C4-2B (cell line): Measurements from ENCODE around the gene CD83.

Experiments
- ZFX ChIP-seq: fragments of 450-650 bp; IDR thresholded peaks from 2 replicates; pipeline ENCODE4 v1.6.1; 2017
- TF ChIP-seq, protein P1 (sequence below): fragments of 450-650 bp; conservative IDR thresholded peaks from 2 replicates; pipeline ENCODE4 v1.5.1; 2017; ENCODE audit warnings: mild to moderate bottlenecking

DNA sequence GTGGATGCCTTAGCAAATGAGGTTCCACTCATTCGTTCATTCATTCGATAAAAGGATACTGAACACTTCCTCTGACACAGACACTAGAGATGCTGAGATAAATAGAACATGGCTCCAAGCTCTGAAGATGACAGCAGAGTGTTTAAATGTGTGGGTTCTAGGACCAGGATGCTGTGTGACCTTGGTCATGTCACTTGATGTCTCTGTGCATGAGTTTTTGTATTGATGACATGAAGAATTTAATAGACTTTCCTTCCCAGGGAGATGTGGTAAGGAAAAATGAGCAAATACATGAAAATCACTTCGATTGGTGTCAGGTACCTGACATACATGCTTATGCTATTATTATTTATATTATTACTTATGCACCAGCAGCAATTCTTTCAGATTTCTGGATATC lies 34.3 kb upstream of the CD83 start:
- TF ChIP-seq, protein P1, sequence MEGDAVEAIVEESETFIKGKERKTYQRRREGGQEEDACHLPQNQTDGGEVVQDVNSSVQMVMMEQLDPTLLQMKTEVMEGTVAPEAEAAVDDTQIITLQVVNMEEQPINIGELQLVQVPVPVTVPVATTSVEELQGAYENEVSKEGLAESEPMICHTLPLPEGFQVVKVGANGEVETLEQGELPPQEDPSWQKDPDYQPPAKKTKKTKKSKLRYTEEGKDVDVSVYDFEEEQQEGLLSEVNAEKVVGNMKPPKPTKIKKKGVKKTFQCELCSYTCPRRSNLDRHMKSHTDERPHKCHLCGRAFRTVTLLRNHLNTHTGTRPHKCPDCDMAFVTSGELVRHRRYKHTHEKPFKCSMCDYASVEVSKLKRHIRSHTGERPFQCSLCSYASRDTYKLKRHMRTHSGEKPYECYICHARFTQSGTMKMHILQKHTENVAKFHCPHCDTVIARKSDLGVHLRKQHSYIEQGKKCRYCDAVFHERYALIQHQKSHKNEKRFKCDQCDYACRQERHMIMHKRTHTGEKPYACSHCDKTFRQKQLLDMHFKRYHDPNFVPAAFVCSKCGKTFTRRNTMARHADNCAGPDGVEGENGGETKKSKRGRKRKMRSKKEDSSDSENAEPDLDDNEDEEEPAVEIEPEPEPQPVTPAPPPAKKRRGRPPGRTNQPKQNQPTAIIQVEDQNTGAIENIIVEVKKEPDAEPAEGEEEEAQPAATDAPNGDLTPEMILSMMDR, result no peak
- TF ChIP-seq ZFX, result no peak
